ENCODE results near the gene VPS13C.

Gene VPS13C

GRCh38 chr15:62047282-62047827 lies 12.9 kb downstream of the VPS13C start:
- no peak overlapping the region for H3K27ac ChIP-seq
- no peak overlapping the region for H3K9ac ChIP-seq (ENCODE audit: insufficient read length)
- H3K9me3 ChIP-seq (ENCODE audit: low read depth, low read length): no peaks in the 10 kb centered on the region

GRCh38 chr15:62046078-62046743 lies 14.0 kb downstream of the VPS13C start:
- H3K9me3 ChIP-seq (ENCODE audit: low read depth, low read length): no peaks in the 10 kb centered on the region
- no peak overlapping the region for H3K27ac ChIP-seq
- no peak for DNase-seq (ENCODE audit: low read depth, low spot score)
- H3K4me3 ChIP-seq: no peak overlapping the region
- no peak for TF ChIP-seq FOXP2 (optimal IDR thresholded peaks at IDR 0.05; ENCODE audit: control extremely low read depth, extremely low read length, insufficient read depth)
- TF ChIP-seq EZH2 (IDR thresholded peaks at IDR 0.05): no peak
- TF ChIP-seq POLR2AphosphoS5 (IDR thresholded peaks at IDR 0.05; ENCODE audit: borderline replicate concordance, low read depth, low read length): no peak
- H3K36me3 ChIP-seq (ENCODE audit: insufficient read depth, low read length): peaks cover under 1% of the 10 kb centered on the region; the same call in 1 of the 2 replicates
- H3K9ac ChIP-seq (ENCODE audit: insufficient read length): no peak overlapping the region

More at GRCh38 chr15:62047282-62047827, 12.9 kb downstream of the VPS13C start:
- no peak for DNase-seq (ENCODE audit: low read depth, low spot score)
- Histone ChIP-seq H3K4me3 (no peak overlapping the region), H3K36me3 (ENCODE audit: insufficient read depth, low read length) (no peaks in the 10 kb centered on the region)
- TF ChIP-seq EZH2 (IDR thresholded peaks at IDR 0.05): no peak
- TF ChIP-seq FOXP2 (optimal IDR thresholded peaks at IDR 0.05; ENCODE audit: control extremely low read depth, extremely low read length, insufficient read depth): no peak
- no peak for TF ChIP-seq POLR2AphosphoS5 (IDR thresholded peaks at IDR 0.05; ENCODE audit: borderline replicate concordance, low read depth, low read length)

- peaks cover 3% of the 10 kb centered on the region for H3K36me3 ChIP-seq (ENCODE audit: insufficient read depth, low read length)
- no peak for DNase-seq (ENCODE audit: low read depth, low spot score)
- H3K4me3 ChIP-seq: no peak overlapping the region
- H3K9me3 ChIP-seq (ENCODE audit: low read depth, low read length): no peaks in the 10 kb centered on the region
- no peak overlapping the region for H3K27ac ChIP-seq
- TF ChIP-seq FOXP2 (optimal IDR thresholded peaks at IDR 0.05; ENCODE audit: control extremely low read depth, extremely low read length, insufficient read depth) (no peak), POLR2AphosphoS5 (IDR thresholded peaks at IDR 0.05; ENCODE audit: borderline replicate concordance, low read depth, low read length) (no peak), EZH2 (IDR thresholded peaks at IDR 0.05) (no peak)
- H3K9ac ChIP-seq (ENCODE audit: insufficient read length): no peak overlapping the region
Measured at GRCh38 chr15:62035256-62035924, 24.9 kb downstream of the VPS13C start.

- no peaks in the 10 kb centered on the region; the same call in 1 of the 2 replicates for H3K36me3 ChIP-seq (ENCODE audit: insufficient read depth, low read length)
- H3K9me3 ChIP-seq (ENCODE audit: low read depth, low read length): no peaks in the 10 kb centered on the region
- no peak overlapping the region for H3K9ac ChIP-seq (ENCODE audit: insufficient read length)
- TF ChIP-seq FOXP2 (optimal IDR thresholded peaks at IDR 0.05; ENCODE audit: control extremely low read depth, extremely low read length, insufficient read depth) (no peak), POLR2AphosphoS5 (IDR thresholded peaks at IDR 0.05; ENCODE audit: borderline replicate concordance, low read depth, low read length) (no peak), EZH2 (IDR thresholded peaks at IDR 0.05) (no peak)
- no peak for DNase-seq (ENCODE audit: low read depth, low spot score)
- H3K4me3 ChIP-seq: no peak overlapping the region
- H3K27ac ChIP-seq: no peak overlapping the region
Measured at GRCh38 chr15:62027916-62028315, 32.3 kb downstream of the VPS13C start.

GRCh38 chr15:62027263-62027565 lies 33.0 kb downstream of the VPS13C start:
- Histone ChIP-seq H3K9me3 (ENCODE audit: low read depth, low read length) (no peaks in the 10 kb centered on the region), H3K36me3 (ENCODE audit: insufficient read depth, low read length) (no peaks in the 10 kb centered on the region; the same call in 1 of the 2 replicates), H3K4me3 (no peak overlapping the region), H3K27ac (no peak overlapping the region), H3K9ac (ENCODE audit: insufficient read length) (no peak overlapping the region)
- DNase-seq (ENCODE audit: low read depth, low spot score): no peak
- TF ChIP-seq FOXP2 (optimal IDR thresholded peaks at IDR 0.05; ENCODE audit: control extremely low read depth, extremely low read length, insufficient read depth) (no peak), POLR2AphosphoS5 (IDR thresholded peaks at IDR 0.05; ENCODE audit: borderline replicate concordance, low read depth, low read length) (no peak)

GRCh38 chr15:62026487-62027262 lies 33.6 kb downstream of the VPS13C start:
- no peaks in the 10 kb centered on the region; the same call in 1 of the 2 replicates for H3K36me3 ChIP-seq (ENCODE audit: insufficient read depth, low read length)
- no peak; the same call in 1 of the 2 replicates for TF ChIP-seq POLR2AphosphoS5 (IDR thresholded peaks at IDR 0.05; ENCODE audit: borderline replicate concordance, low read depth, low read length)
- TF ChIP-seq FOXP2 (optimal IDR thresholded peaks at IDR 0.05; ENCODE audit: control extremely low read depth, extremely low read length, insufficient read depth): no peak
- TF ChIP-seq EZH2 (IDR thresholded peaks at IDR 0.05): no peak
- peak; percentile 30 for DNase-seq (ENCODE audit: low read depth, low spot score)
- no peaks in the 10 kb centered on the region for H3K9me3 ChIP-seq (ENCODE audit: low read depth, low read length)
- H3K27ac ChIP-seq: no peak overlapping the region
- H3K9ac ChIP-seq (ENCODE audit: insufficient read length): no peak overlapping the region
- no peak overlapping the region for H3K4me3 ChIP-seq

- no peak overlapping the region for H3K4me3 ChIP-seq
- no peaks in the 10 kb centered on the region for H3K9me3 ChIP-seq (ENCODE audit: low read depth, low read length)
- no peak overlapping the region for H3K9ac ChIP-seq (ENCODE audit: insufficient read length)
- no peak overlapping the region for H3K27ac ChIP-seq
- no peak for TF ChIP-seq EZH2 (IDR thresholded peaks at IDR 0.05)
- TF ChIP-seq FOXP2 (optimal IDR thresholded peaks at IDR 0.05; ENCODE audit: control extremely low read depth, extremely low read length, insufficient read depth): no peak
- TF ChIP-seq POLR2AphosphoS5 (IDR thresholded peaks at IDR 0.05; ENCODE audit: borderline replicate concordance, low read depth, low read length): no peak
- 0 out of 2 replicates have a peak, but pooled peaks cover 4% of the 10 kb centered on the region for H3K36me3 ChIP-seq (ENCODE audit: insufficient read depth, low read length)
- no peak for DNase-seq (ENCODE audit: low read depth, low spot score)
Measured at GRCh38 chr15:62021991-62022600, 38.2 kb downstream of the VPS13C start.
